ENCODE data around the gene CXCL17. TPM values are rescaled to one million over a fixed set of nuclear protein-coding genes. Genes with fewer than 3 reads are reported as not detected.

CXCL17 gene
- total RNA-seq, 1 donor from 2014 or later, result not detected

DNA sequence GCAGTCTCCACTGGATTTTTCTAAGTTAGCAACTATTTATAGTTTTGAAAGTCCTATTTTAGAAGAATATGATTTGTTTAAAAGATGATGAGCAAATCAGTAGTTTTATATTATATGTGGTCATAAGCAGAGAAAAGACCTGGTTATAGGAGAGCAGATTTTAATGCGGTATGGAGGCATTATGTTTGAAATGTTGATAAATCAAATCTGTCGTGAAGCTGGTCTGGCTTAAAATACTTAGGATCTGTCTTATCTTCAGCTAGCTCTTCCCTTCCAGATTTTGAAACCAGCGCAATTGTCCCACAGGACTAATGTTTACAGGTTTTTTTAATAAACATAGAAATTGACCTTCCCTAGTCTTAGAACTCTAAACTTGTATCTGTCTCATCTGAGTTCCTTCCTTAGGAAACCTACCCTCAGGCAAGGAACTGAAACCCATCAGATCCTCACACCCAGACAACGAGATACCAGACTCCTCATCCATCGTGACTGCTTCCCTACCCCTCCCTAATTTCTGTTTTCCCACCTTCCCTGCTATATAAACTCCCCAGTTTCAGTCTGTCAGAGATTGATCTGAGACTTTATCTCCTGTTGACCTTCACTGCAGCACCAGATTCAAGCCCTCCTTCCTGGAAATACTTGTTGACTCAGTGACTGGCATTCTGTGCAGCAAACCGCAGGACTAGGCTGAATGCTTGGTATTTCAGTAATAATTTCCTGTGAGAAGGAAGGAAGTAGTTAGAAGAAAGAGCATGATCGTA, 37.8 kb upstream of the CXCL17 start:
- no peak for TF ChIP-seq EZH2 (IDR thresholded peaks at IDR 0.05; ENCODE audit: insufficient read depth, low read length)
- TF ChIP-seq, protein P1, sequence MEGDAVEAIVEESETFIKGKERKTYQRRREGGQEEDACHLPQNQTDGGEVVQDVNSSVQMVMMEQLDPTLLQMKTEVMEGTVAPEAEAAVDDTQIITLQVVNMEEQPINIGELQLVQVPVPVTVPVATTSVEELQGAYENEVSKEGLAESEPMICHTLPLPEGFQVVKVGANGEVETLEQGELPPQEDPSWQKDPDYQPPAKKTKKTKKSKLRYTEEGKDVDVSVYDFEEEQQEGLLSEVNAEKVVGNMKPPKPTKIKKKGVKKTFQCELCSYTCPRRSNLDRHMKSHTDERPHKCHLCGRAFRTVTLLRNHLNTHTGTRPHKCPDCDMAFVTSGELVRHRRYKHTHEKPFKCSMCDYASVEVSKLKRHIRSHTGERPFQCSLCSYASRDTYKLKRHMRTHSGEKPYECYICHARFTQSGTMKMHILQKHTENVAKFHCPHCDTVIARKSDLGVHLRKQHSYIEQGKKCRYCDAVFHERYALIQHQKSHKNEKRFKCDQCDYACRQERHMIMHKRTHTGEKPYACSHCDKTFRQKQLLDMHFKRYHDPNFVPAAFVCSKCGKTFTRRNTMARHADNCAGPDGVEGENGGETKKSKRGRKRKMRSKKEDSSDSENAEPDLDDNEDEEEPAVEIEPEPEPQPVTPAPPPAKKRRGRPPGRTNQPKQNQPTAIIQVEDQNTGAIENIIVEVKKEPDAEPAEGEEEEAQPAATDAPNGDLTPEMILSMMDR (IDR thresholded peaks at IDR 0.05; ENCODE audit: insufficient read depth, low read depth, low read length), result no peak
- no peak for FAIRE-seq
- Mint-ChIP-seq H3K4me1 (ENCODE audit: low read depth, unreplicated experiment) (no peaks in the 10 kb centered on the region), H3K4me3 (ENCODE audit: unreplicated experiment) (no peak overlapping the region), H3K27me3 (ENCODE audit: low read depth, unreplicated experiment) (no peaks in the 10 kb centered on the region), H3K27ac (ENCODE audit: unreplicated experiment) (no peak overlapping the region), H3K9me3 (ENCODE audit: unreplicated experiment) (no peaks in the 10 kb centered on the region), H3K36me3 (ENCODE audit: low read depth, unreplicated experiment) (peaks cover 2% of the 10 kb centered on the region)
- Histone ChIP-seq H2AFZ (ENCODE audit: low read depth, low read length) (no peak overlapping the region), H3K4me3 (ENCODE audit: insufficient read depth, low read depth, low read length) (no peak overlapping the region), H4K20me1 (ENCODE audit: insufficient read depth, low read length) (no peaks in the 10 kb centered on the region), H3K36me3 (ENCODE audit: insufficient read depth, low read length) (no peaks in the 10 kb centered on the region), H3K4me2 (ENCODE audit: low read length) (no peak overlapping the region), H3K4me1 (ENCODE audit: insufficient read depth, low read length) (no peaks in the 10 kb centered on the region), H3K27me3 (ENCODE audit: insufficient read depth, low read length) (no peaks in the 10 kb centered on the region), H3K79me2 (ENCODE audit: insufficient read depth, low read length) (no peaks in the 10 kb centered on the region), H3K9ac (ENCODE audit: low read length) (no peak overlapping the region), H3K27ac (ENCODE audit: low read depth, low read length) (no peak overlapping the region), H3K9me3 (ENCODE audit: insufficient read depth, low read depth, low read length) (no peaks in the 10 kb centered on the region)
- no peak for DNase-seq (ENCODE audit: low read depth)

DNA sequence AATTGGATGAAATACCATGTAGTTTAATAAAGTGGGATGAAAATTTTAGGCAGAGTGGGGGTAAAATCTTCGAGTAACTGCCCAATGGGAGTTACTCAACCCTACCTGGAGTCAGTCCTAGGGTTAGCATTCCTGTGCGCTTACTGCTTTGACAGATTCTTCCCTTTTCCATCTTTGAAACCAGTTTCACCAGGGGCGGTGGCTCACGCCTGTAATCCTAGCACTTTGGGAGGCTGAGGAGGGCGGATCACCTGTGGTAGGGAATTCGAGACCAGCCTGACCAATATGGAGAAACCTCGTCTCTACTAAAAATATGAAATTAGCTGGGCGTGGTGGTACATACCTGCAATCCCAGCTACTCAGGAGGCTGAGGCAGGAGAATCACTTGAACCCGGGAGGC, 37.0 kb upstream of the CXCL17 start:
- DNase-seq (ENCODE audit: low read depth) (no peak), FAIRE-seq (no peak)
- peaks cover 2% of the 10 kb centered on the region for H3K36me3 Mint-ChIP-seq (ENCODE audit: low read depth, unreplicated experiment)
- no peaks in the 10 kb centered on the region for H3K4me1 Mint-ChIP-seq (ENCODE audit: low read depth, unreplicated experiment)
- H3K27me3 Mint-ChIP-seq (ENCODE audit: low read depth, unreplicated experiment), result peaks cover 1% of the 10 kb centered on the region
- H3K4me1 ChIP-seq (ENCODE audit: insufficient read depth, low read length), result no peaks in the 10 kb centered on the region
- H3K9me3 ChIP-seq (ENCODE audit: insufficient read depth, low read depth, low read length), result no peaks in the 10 kb centered on the region
- no peak overlapping the region for H3K27ac Mint-ChIP-seq (ENCODE audit: unreplicated experiment)
- H3K9ac ChIP-seq (ENCODE audit: low read length), result no peak overlapping the region
- H3K27ac ChIP-seq (ENCODE audit: low read depth, low read length), result no peak overlapping the region
- no peak overlapping the region for H3K4me2 ChIP-seq (ENCODE audit: low read length)
- peaks cover 3% of the 10 kb centered on the region for H3K27me3 ChIP-seq (ENCODE audit: insufficient read depth, low read length)
- no peak overlapping the region for H3K4me3 ChIP-seq (ENCODE audit: insufficient read depth, low read depth, low read length)
- H4K20me1 ChIP-seq (ENCODE audit: insufficient read depth, low read length), result no peaks in the 10 kb centered on the region
- TF ChIP-seq EZH2 (IDR thresholded peaks at IDR 0.05; ENCODE audit: insufficient read depth, low read length), result no peak
- TF ChIP-seq, protein P1 (IDR thresholded peaks at IDR 0.05; ENCODE audit: insufficient read depth, low read depth, low read length), result no peak
- no peak overlapping the region for H2AFZ ChIP-seq (ENCODE audit: low read depth, low read length)
- no peaks in the 10 kb centered on the region for H3K79me2 ChIP-seq (ENCODE audit: insufficient read depth, low read length)
- H3K36me3 ChIP-seq (ENCODE audit: insufficient read depth, low read length), result no peaks in the 10 kb centered on the region
- H3K4me3 Mint-ChIP-seq (ENCODE audit: unreplicated experiment), result no peak overlapping the region
- no peaks in the 10 kb centered on the region for H3K9me3 Mint-ChIP-seq (ENCODE audit: unreplicated experiment)

DNA sequence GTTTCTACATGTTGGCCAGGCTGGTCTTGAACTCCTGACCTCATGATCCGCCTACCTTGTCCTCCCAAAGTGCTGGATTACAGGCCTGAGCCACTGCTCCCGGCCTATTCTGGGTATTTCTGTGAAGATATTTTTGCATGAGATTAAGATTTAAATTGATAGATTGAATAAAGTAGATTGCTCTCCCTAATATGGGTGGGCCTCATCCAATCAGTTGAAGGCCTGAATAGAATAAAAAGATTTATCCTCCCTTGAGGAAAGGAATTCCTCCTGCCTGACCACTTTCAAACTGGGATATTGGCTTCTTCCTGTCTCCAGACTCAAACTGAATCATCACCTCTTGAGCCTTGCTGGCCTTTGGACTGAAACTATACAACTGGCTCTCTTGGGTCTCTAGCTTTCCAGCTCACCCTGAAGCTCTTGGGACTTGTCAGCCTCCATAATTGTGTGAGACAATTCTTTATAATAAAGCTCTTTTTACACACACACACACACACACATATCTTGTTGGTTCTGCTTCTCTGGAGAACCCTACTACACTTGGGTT, 36.1 kb upstream of the CXCL17 start:
- H3K9me3 ChIP-seq (ENCODE audit: insufficient read depth, low read depth, low read length), result no peaks in the 10 kb centered on the region
- H2AFZ ChIP-seq (ENCODE audit: low read depth, low read length), result no peak overlapping the region
- no peak for DNase-seq (ENCODE audit: low read depth)
- H3K36me3 Mint-ChIP-seq (ENCODE audit: low read depth, unreplicated experiment), result peaks cover 2% of the 10 kb centered on the region
- H4K20me1 ChIP-seq (ENCODE audit: insufficient read depth, low read length), result no peaks in the 10 kb centered on the region
- peaks cover 4% of the 10 kb centered on the region for H3K27me3 ChIP-seq (ENCODE audit: insufficient read depth, low read length)
- no peak for TF ChIP-seq EZH2 (IDR thresholded peaks at IDR 0.05; ENCODE audit: insufficient read depth, low read length)
- TF ChIP-seq, protein P1 (IDR thresholded peaks at IDR 0.05; ENCODE audit: insufficient read depth, low read depth, low read length), result no peak
- no peak overlapping the region for H3K4me3 Mint-ChIP-seq (ENCODE audit: unreplicated experiment)
- no peak overlapping the region for H3K4me3 ChIP-seq (ENCODE audit: insufficient read depth, low read depth, low read length)
- no peak for FAIRE-seq
- no peak overlapping the region for H3K27ac Mint-ChIP-seq (ENCODE audit: unreplicated experiment)
- H3K4me1 ChIP-seq (ENCODE audit: insufficient read depth, low read length), result no peaks in the 10 kb centered on the region
- H3K4me1 Mint-ChIP-seq (ENCODE audit: low read depth, unreplicated experiment), result no peaks in the 10 kb centered on the region
- H3K36me3 ChIP-seq (ENCODE audit: insufficient read depth, low read length), result no peaks in the 10 kb centered on the region
- no peak overlapping the region for H3K27ac ChIP-seq (ENCODE audit: low read depth, low read length)
- H3K9me3 Mint-ChIP-seq (ENCODE audit: unreplicated experiment), result no peaks in the 10 kb centered on the region
- H3K4me2 ChIP-seq (ENCODE audit: low read length), result no peak overlapping the region
- H3K27me3 Mint-ChIP-seq (ENCODE audit: low read depth, unreplicated experiment), result peaks cover 3% of the 10 kb centered on the region
- no peak overlapping the region for H3K9ac ChIP-seq (ENCODE audit: low read length)
- H3K79me2 ChIP-seq (ENCODE audit: insufficient read depth, low read length), result no peaks in the 10 kb centered on the region
